ENCODE measurements around the gene METTL25B.

The METTL25B gene

GRCh38 chr1:156738407-156738806 lies 10.1 kb downstream of the METTL25B start:
- no peak for TF ChIP-seq CTCF (IDR thresholded peaks at IDR 0.05)

- no peak for TF ChIP-seq CTCF (IDR thresholded peaks at IDR 0.05)
Observed at GRCh38 chr1:156738916-156739315, 10.6 kb downstream of the METTL25B start.

GRCh38 chr1:156740237-156740740 lies 12.0 kb downstream of the METTL25B start:
- no peak for TF ChIP-seq CTCF (IDR thresholded peaks at IDR 0.05)

GRCh38 chr1:156740741-156741480 lies 12.6 kb downstream of the METTL25B start, which contains the start of gene MRPL24:
Gene MRPL24, minus strand, starts transcription at chr1:156741088. Its CDS starts 2,384 bp downstream, at chr1:156738704.
- no peak for TF ChIP-seq CTCF (IDR thresholded peaks at IDR 0.05)

GRCh38 chr1:156741481-156741983 lies 13.3 kb downstream of the METTL25B start:
- TF ChIP-seq CTCF (IDR thresholded peaks at IDR 0.05): no peak

GRCh38 chr1:156742017-156742416 lies 13.7 kb downstream of the METTL25B start:
- no peak for TF ChIP-seq CTCF (IDR thresholded peaks at IDR 0.05)

GRCh38 chr1:156742801-156743200 lies 14.5 kb downstream of the METTL25B start:
- TF ChIP-seq CTCF (IDR thresholded peaks at IDR 0.05): no peak
